ENCODE measurements around the gene LRRC31. TPM values are rescaled to one million over a fixed set of nuclear protein-coding genes. Genes with fewer than 3 reads are reported as not detected.

Gene LRRC31
- polyA plus RNA-seq, 3 donors: not detected

GRCh38 chr3:169907944-169908343, 38.2 kb upstream of the LRRC31 start:
- Histone ChIP-seq H2AFZ (ENCODE audit: insufficient read depth, low read depth, low read length, poor library complexity, severe bottlenecking) (no peak overlapping the region), H3K4me2 (replicated peaks; ENCODE audit: extremely low read depth, low read length, poor library complexity, severe bottlenecking) (no peak overlapping the region), H3K4me3 (replicated peaks in 1 of 3; ENCODE audit: low read depth in 2 of 3, low read length in 3 of 3) (no peak overlapping the region), H3K4me1 (ENCODE audit: control insufficient read depth in 1 of 2, insufficient read depth in 2 of 2, low read length in 2 of 2) (peaks cover 0 to 11% of the 10 kb centered on the region in 2 donors), H4K20me1 (ENCODE audit: insufficient read depth, low read length) (no peaks in the 10 kb centered on the region), H3K27ac (ENCODE audit: low read depth in 1 of 2, low read length in 2 of 2) (no peak overlapping the region), H3K79me2 (ENCODE audit: insufficient read depth, low read length) (no peaks in the 10 kb centered on the region), H3K9ac (ENCODE audit: insufficient read depth, low read length, poor library complexity, severe bottlenecking) (no peak overlapping the region), H3K36me3 (replicated peaks in 1 of 2; ENCODE audit: control insufficient read depth in 1 of 2, insufficient read depth in 2 of 2, low read length in 2 of 2) (no peaks in the 10 kb centered on the region), H3K27me3 (ENCODE audit: control insufficient read depth in 2 of 2, insufficient read depth in 2 of 2, low read length in 2 of 2) (no peaks in the 10 kb centered on the region), H3K9me3 (replicated peaks in 1 of 2; ENCODE audit: control insufficient read depth in 1 of 2, insufficient read depth in 1 of 2, low read length in 2 of 2) (peaks cover 3 to 11% of the 10 kb centered on the region in 2 donors)
- Mint-ChIP-seq H3K27ac (peak overlapping the region in 1 of 7 donors; percentile 15), H3K27me3 (ENCODE audit: low read depth in 3 of 3) (peaks cover 0 to 5% (median 2%) of the 10 kb centered on the region in 3 donors), H3K9me3 (peaks cover 2 to 14% (median 4%) of the 10 kb centered on the region in 7 donors), H3K4me3 (no peak overlapping the region), H3K36me3 (no peaks in the 10 kb centered on the region), H3K4me1 (peaks cover 6% of the 10 kb centered on the region)
- TF ChIP-seq, protein P1, sequence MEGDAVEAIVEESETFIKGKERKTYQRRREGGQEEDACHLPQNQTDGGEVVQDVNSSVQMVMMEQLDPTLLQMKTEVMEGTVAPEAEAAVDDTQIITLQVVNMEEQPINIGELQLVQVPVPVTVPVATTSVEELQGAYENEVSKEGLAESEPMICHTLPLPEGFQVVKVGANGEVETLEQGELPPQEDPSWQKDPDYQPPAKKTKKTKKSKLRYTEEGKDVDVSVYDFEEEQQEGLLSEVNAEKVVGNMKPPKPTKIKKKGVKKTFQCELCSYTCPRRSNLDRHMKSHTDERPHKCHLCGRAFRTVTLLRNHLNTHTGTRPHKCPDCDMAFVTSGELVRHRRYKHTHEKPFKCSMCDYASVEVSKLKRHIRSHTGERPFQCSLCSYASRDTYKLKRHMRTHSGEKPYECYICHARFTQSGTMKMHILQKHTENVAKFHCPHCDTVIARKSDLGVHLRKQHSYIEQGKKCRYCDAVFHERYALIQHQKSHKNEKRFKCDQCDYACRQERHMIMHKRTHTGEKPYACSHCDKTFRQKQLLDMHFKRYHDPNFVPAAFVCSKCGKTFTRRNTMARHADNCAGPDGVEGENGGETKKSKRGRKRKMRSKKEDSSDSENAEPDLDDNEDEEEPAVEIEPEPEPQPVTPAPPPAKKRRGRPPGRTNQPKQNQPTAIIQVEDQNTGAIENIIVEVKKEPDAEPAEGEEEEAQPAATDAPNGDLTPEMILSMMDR (IDR thresholded peaks at IDR 0.05): no peak
- DNase-seq: no peak
- 91% methylated on average over 4 of the region's 4 CpGs for WGBS (ENCODE audit: insufficient coverage)
- intact Hi-C loops (cut with micrococcal nuclease): no loop called here

GRCh38 chr3:169907476-169907875, 37.7 kb upstream of the LRRC31 start:
- Mint-ChIP-seq H3K9me3 (peaks cover 2 to 19% (median 7%) of the 10 kb centered on the region in 7 donors), H3K27me3 (ENCODE audit: low read depth in 3 of 3) (peaks cover 0 to 5% (median 2%) of the 10 kb centered on the region in 3 donors), H3K4me1 (peaks cover 6% of the 10 kb centered on the region), H3K36me3 (no peaks in the 10 kb centered on the region), H3K27ac (no peak overlapping the region), H3K4me3 (no peak overlapping the region)
- Histone ChIP-seq H3K27ac (ENCODE audit: low read depth in 1 of 2, low read length in 2 of 2) (no peak overlapping the region), H3K4me2 (replicated peaks; ENCODE audit: extremely low read depth, low read length, poor library complexity, severe bottlenecking) (no peak overlapping the region), H3K4me3 (replicated peaks in 1 of 3; ENCODE audit: low read depth in 2 of 3, low read length in 3 of 3) (no peak overlapping the region), H4K20me1 (ENCODE audit: insufficient read depth, low read length) (no peaks in the 10 kb centered on the region), H3K36me3 (replicated peaks in 1 of 2; ENCODE audit: control insufficient read depth in 1 of 2, insufficient read depth in 2 of 2, low read length in 2 of 2) (no peaks in the 10 kb centered on the region), H3K9ac (ENCODE audit: insufficient read depth, low read length, poor library complexity, severe bottlenecking) (no peak overlapping the region), H3K79me2 (ENCODE audit: insufficient read depth, low read length) (no peaks in the 10 kb centered on the region), H3K27me3 (ENCODE audit: control insufficient read depth in 2 of 2, insufficient read depth in 2 of 2, low read length in 2 of 2) (no peaks in the 10 kb centered on the region), H3K9me3 (replicated peaks in 1 of 2; ENCODE audit: control insufficient read depth in 1 of 2, insufficient read depth in 1 of 2, low read length in 2 of 2) (peaks cover 8 to 16% of the 10 kb centered on the region in 2 donors), H2AFZ (ENCODE audit: insufficient read depth, low read depth, low read length, poor library complexity, severe bottlenecking) (no peak overlapping the region), H3K4me1 (ENCODE audit: control insufficient read depth in 1 of 2, insufficient read depth in 2 of 2, low read length in 2 of 2) (peaks cover 0 to 11% of the 10 kb centered on the region in 2 donors)
- intact Hi-C loops (cut with micrococcal nuclease): no loop called here
- no peak for DNase-seq
- TF ChIP-seq, protein P1 (IDR thresholded peaks at IDR 0.05): no peak
